H1 (cell line): ENCODE measurements around the gene S100P.
"Not testable (repeated sequence)": the region's sequence is repeated elsewhere in the genome, so short reads cannot be mapped to it uniquely, and the experiment has no call there.

Source experiments
- EGR1 ChIP-seq: IDR thresholded peaks from 2 replicates; pipeline ENCODE4 v1.6.1; 2011; ENCODE audit warnings: low read depth, low read length, borderline replicate concordance
- EP300 ChIP-seq, 2 experiments: IDR thresholded peaks; 1 replicate in 1 of 2; 2 replicates in 1 of 2; pipeline ENCODE4 v1.6.1; 2011 to 2012; ENCODE audit warnings: low read depth in 2 of 2, low read length in 2 of 2, mild to moderate bottlenecking in 2 of 2, borderline replicate concordance in 1 of 2, inconsistent platforms in 1 of 2, moderate library complexity in 1 of 2
- EZH2 ChIP-seq: fragments of 200-600 bp; sonication (generic); IDR thresholded peaks from 2 replicates; pipeline ENCODE4 v1.7.1; 2012; ENCODE audit warnings: low read depth, mild to moderate bottlenecking, moderate library complexity, low read length, inconsistent platforms; ENCODE audit not compliant: severe bottlenecking
- KDM1A ChIP-seq: fragments of 200-600, 300-600 bp; sonication (generic); IDR thresholded peaks from 2 replicates; pipeline ENCODE4 v1.7.1; 2016; ENCODE audit warnings: mild to moderate bottlenecking, low read length, borderline replicate concordance
- POLR2AphosphoS5 ChIP-seq: IDR thresholded peaks from 2 replicates; pipeline ENCODE4 v1.6.1; 2011; ENCODE audit warnings: low read depth, low read length
- SIN3A ChIP-seq, 2 experiments: IDR thresholded peaks in 1 of 2; conservative IDR thresholded peaks in 1 of 2; 2 replicates each; pipeline ENCODE4 v1.6.1; 2011 to 2012; ENCODE audit warnings: low read length in 2 of 2, improper control_type of control experiment in 1 of 2, low read depth in 1 of 2, mild to moderate bottlenecking in 1 of 2
- TF ChIP-seq, protein P1 (sequence below), 3 experiments: IDR thresholded peaks; 1 replicate in 2 of 3; 2 replicates in 1 of 3; pipeline versions ENCODE4 v1.5.1 to v1.6.1; 2011; ENCODE audit warnings: low read length in 3 of 3, mild to moderate bottlenecking in 3 of 3, inconsistent platforms in 2 of 3, low read depth in 1 of 3, moderate library complexity in 1 of 3; ENCODE audit not compliant: insufficient read depth in 1 of 3; ENCODE audit errors: control extremely low read depth in 1 of 3

DNA sequence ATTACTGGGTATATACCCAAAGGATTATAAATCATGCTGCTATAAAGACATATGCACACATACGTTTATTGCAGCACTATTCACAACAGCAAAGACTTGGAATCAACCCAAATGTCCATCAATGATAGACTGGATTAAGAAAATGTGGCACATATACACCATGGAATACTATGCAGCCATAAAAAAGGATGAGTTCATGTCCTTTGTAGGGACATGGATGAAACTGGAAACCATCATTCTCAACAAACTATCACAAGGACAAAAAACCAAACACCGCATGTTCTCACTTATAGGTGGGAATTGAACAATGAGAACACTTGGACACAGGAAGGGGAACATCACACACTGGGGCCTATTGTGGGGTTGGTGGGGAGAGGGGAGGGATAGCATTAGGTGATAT lies 38.4 kb upstream of the S100P start:
- TF ChIP-seq, protein P1, sequence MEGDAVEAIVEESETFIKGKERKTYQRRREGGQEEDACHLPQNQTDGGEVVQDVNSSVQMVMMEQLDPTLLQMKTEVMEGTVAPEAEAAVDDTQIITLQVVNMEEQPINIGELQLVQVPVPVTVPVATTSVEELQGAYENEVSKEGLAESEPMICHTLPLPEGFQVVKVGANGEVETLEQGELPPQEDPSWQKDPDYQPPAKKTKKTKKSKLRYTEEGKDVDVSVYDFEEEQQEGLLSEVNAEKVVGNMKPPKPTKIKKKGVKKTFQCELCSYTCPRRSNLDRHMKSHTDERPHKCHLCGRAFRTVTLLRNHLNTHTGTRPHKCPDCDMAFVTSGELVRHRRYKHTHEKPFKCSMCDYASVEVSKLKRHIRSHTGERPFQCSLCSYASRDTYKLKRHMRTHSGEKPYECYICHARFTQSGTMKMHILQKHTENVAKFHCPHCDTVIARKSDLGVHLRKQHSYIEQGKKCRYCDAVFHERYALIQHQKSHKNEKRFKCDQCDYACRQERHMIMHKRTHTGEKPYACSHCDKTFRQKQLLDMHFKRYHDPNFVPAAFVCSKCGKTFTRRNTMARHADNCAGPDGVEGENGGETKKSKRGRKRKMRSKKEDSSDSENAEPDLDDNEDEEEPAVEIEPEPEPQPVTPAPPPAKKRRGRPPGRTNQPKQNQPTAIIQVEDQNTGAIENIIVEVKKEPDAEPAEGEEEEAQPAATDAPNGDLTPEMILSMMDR (IDR thresholded peaks at IDR 0.05; ENCODE audit: control extremely low read depth in 1 of 3, insufficient read depth in 1 of 3, low read depth in 1 of 3, low read length in 3 of 3), result not testable (repeated sequence)
- TF ChIP-seq SIN3A (conservative IDR thresholded peaks at IDR 0.05 in 1 of 2, IDR thresholded peaks at IDR 0.05 in 1 of 2; ENCODE audit: low read depth in 1 of 2, low read length in 2 of 2); EP300 (IDR thresholded peaks at IDR 0.05; ENCODE audit: borderline replicate concordance in 1 of 2, low read depth in 2 of 2, low read length in 2 of 2); EZH2; EGR1; KDM1A; POLR2AphosphoS5: not testable (repeated sequence)
